GM12874 (cell line): ENCODE data around the gene ECI2.

ENCODE experiments used
- TF ChIP-seq, protein P1 (sequence below): IDR thresholded peaks from 2 replicates; pipeline ENCODE4 v1.5.1; 2011; ENCODE audit warnings: low read depth, mild to moderate bottlenecking, control low read depth, low read length, moderate library complexity; ENCODE audit not compliant: insufficient read depth

ECI2 gene

DNA sequence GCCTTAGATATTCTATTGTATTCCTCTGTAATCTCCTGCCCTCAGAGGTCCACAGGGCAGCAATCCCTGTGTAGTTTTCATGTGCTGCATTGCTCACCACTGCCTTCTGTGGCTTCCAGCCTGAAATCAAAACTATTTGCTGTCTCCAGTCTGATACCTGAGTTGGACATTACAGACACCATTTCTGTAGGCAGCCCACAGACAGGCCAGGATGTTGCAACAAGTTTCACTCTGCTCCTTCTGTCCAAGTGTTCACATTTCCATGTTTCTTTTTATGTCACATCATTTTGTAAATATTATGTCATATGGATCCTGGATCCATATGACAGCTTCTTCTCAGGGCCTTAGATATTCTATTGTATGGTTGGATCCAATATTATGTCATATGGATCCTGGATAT is 21.7 kb downstream of the ECI2 start:
- TF ChIP-seq, protein P1, sequence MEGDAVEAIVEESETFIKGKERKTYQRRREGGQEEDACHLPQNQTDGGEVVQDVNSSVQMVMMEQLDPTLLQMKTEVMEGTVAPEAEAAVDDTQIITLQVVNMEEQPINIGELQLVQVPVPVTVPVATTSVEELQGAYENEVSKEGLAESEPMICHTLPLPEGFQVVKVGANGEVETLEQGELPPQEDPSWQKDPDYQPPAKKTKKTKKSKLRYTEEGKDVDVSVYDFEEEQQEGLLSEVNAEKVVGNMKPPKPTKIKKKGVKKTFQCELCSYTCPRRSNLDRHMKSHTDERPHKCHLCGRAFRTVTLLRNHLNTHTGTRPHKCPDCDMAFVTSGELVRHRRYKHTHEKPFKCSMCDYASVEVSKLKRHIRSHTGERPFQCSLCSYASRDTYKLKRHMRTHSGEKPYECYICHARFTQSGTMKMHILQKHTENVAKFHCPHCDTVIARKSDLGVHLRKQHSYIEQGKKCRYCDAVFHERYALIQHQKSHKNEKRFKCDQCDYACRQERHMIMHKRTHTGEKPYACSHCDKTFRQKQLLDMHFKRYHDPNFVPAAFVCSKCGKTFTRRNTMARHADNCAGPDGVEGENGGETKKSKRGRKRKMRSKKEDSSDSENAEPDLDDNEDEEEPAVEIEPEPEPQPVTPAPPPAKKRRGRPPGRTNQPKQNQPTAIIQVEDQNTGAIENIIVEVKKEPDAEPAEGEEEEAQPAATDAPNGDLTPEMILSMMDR, result no peak

DNA sequence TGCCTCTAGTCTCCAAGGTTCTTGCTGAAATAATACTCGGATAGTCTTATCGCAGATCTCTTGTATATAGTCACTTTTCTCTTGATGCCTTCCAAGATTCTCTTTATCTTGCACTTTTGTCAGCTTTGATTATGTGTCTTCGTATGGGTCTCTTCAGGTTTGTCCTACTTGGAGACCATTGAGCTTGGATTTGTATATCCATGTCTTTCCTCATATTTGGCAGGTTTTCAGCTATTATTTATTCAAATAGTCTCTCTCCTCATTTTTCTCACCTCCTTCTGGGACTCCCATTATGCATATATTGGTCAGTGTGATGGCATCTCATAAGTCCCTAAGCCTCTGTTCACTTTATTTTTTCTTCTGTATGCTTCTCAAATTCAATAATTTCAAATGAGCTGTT is 23.0 kb downstream of the ECI2 start:
- TF ChIP-seq, protein P1, result no peak

DNA sequence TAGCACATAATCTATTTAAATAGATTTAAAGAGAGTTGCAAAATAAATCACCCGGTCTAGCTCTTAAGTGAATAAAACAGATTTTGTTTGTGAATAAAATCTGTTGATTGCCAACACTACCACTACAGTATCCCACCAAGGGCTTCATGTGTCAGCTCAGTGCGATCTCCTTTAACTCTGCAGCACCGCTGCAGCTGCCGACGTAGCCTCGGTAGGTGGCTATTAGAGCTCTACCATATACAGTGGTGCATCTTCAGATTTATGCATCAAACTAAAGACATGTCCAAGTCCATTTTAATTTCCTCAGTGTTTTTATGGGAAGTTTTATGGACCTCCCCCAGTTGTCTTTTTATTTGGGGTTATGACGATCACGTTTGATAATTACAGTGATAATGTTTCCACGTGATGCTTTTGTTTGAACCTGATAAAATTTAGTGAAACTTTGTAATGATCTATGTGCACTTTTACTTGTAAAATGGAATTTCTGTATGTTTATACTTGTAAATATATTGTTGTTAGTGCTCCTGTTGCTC is 26.7 kb downstream of the ECI2 start:
- TF ChIP-seq, protein P1, result no peak

DNA sequence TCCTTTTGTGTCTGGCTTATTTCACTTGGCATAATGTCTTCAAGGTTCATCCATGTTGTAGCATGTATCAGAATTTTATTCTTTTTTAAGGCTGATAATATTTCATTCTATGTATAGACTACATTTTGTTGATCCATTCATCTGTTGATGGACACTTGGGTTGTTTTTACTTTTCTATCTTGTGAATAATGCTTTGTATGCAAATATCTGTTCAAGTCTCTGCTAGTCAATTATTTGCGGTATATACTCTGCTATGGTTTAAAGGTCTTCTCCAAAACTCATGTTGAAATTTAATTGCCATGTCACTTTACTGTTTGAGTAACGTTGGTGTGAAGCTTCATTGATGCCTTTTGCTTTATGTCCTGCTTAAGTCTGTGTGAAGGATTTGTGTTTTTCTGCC is 27.5 kb downstream of the ECI2 start:
- TF ChIP-seq, protein P1, result no peak

DNA sequence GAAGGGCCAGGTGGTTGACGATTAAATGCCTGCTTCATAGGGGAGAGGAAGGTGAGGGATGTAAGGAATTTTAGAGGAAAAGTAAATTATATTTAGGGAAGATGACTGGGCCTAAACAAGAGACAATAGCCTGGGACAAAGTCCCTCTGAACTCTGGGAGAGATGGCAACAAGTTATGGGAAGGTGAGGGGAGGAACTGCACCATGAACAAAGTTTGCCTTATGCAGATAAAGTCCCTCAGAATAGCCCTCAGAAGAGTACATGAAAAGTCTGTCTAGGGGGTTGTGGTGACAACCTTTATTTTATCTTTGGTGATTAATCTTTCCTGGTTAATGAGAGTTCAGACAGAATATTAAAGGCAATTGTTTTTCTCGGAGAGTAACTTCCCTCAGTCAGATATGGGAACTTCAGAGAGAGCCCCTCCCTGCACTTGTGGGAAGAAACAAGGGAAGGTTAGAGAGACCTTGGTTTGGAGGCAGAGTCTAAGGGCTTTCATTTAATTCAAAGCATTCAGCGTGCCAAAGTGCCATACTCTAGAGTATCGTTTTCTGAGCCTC is 29.3 kb downstream of the ECI2 start:
- TF ChIP-seq, protein P1, result no peak

DNA sequence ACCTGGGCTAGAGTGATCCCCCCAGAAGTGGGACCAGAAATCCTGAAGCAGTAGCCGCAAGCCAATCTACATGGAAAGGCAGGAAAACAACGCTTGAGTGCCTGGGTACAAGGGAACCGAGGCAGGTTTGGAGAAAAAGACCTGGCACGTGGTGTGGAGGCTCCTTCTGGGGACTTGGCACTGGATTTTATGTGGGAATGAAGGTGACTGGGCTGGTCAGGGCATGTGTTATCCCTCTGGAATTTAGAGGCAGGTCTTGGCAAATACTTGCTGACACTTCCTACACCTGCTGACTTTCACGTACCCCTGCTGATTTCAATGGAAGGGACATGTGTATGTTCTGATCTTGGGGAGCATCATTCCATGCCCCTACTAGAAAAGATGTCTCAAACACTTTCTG is 31.4 kb downstream of the ECI2 start:
- TF ChIP-seq, protein P1, result no peak

DNA sequence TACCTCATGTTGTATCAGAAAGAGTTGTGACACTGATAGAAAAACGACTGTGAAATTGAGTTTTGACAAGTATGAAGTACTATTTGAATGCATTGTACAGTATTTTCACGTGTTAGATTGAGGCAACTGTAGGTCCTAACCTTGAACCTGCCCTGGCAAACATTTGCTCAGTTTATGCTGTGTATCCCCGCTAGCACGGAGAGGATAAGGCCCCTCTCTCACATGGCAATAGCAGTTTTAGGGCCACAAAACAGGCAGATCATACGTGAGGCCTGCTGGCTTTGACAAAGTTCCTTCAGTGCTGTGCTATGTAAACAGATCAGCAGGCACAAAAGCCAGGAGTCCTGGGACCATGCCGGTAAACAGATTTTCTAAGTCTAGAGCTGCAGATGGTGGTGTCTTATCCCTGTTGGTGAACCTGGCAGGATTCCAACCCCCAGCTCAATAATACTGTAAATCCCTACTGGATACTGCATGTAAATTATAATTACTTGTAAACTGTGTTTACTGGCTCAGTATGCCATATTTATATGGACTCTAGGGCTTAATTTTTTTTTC is 32.6 kb downstream of the ECI2 start:
- TF ChIP-seq, protein P1, result no peak
